GM12878 (cell line): ENCODE measurements around the gene DNASE1L3. TPM values are rescaled to one million over a fixed set of nuclear protein-coding genes. Genes with fewer than 3 reads are reported as not detected.

ENCODE experiments used
- BACH1 ChIP-seq: fragments of 450-650 bp; IDR thresholded peaks from 2 replicates; pipeline ENCODE4 v1.6.1; 2017; ENCODE audit warnings: mild to moderate bottlenecking, borderline replicate concordance
- BMI1 ChIP-seq: fragments of 450-650 bp; IDR thresholded peaks from 2 replicates; pipeline ENCODE4 v1.6.1; 2016; ENCODE audit warnings: mild to moderate bottlenecking, moderate library complexity, borderline replicate concordance
- CHD1 ChIP-seq: IDR thresholded peaks from 2 replicates; pipeline ENCODE4 v1.6.1; 2012; ENCODE audit warnings: low read depth, low read length, improper control_type of control experiment
- CHD4 ChIP-seq: fragments of 200-600 bp; sonication (generic); IDR thresholded peaks from 2 replicates; pipeline ENCODE4 v1.6.1; 2016; ENCODE audit warnings: mild to moderate bottlenecking
- CTCF ChIP-seq, 3 experiments: IDR thresholded peaks in 2 of 3; conservative IDR thresholded peaks in 1 of 3; 2 replicates each; pipeline ENCODE4 v1.5.1; 2011; ENCODE audit warnings: low read depth in 3 of 3, low read length in 3 of 3, mild to moderate bottlenecking in 3 of 3, control low read depth in 2 of 3, moderate library complexity in 2 of 3, inconsistent platforms in 1 of 3, mixed read lengths in 1 of 3; ENCODE audit not compliant: control insufficient read depth in 2 of 3, insufficient read depth in 1 of 3; ENCODE audit errors: extremely low read depth in 1 of 3
- EED ChIP-seq: sonication (generic); IDR thresholded peaks from 2 replicates; pipeline ENCODE4 v1.6.1; 2016; ENCODE audit warnings: antibody characterized with exemption, low read depth
- ELK1 ChIP-seq: IDR thresholded peaks from 2 replicates; pipeline ENCODE4 v1.6.1; 2012; ENCODE audit warnings: low read depth, low read length, improper control_type of control experiment
- ESRRA ChIP-seq: IDR thresholded peaks from 2 replicates; pipeline ENCODE4 v1.6.1; 2012; ENCODE audit warnings: mild to moderate bottlenecking, low read length, improper control_type of control experiment
- EZH2 ChIP-seq: IDR thresholded peaks from 2 replicates; pipeline ENCODE4 v1.6.1; 2012; ENCODE audit warnings: low read depth, mild to moderate bottlenecking, control low read depth, inconsistent platforms, low read length, borderline replicate concordance; ENCODE audit not compliant: control insufficient read depth
- HDAC2 ChIP-seq: fragments of 200-600 bp; sonication (generic); IDR thresholded peaks from 2 replicates; pipeline ENCODE4 v1.6.1; 2017
- MEF2A ChIP-seq: IDR thresholded peaks from 2 replicates; pipeline ENCODE4 v1.6.1; 2011; ENCODE audit warnings: low read depth, mild to moderate bottlenecking, low read length, moderate library complexity; ENCODE audit not compliant: insufficient read depth
- MXI1 ChIP-seq: fragments of 150-350 bp; IDR thresholded peaks from 2 replicates; pipeline ENCODE4 v1.6.1; 2011; ENCODE audit warnings: low read depth, mild to moderate bottlenecking, inconsistent platforms, low read length, improper control_type of control experiment
- NBN ChIP-seq: fragments of 450-650 bp; IDR thresholded peaks from 2 replicates; pipeline ENCODE4 v1.6.1; 2016
- NFXL1 ChIP-seq: fragments of 450-650 bp; IDR thresholded peaks from 2 replicates; pipeline ENCODE4 v1.6.1; 2017; ENCODE audit warnings: antibody characterized with exemption, mild to moderate bottlenecking, borderline replicate concordance
- POU2F2 ChIP-seq: IDR thresholded peaks from 3 replicates; pipeline ENCODE4 v1.6.1; 2011; ENCODE audit warnings: low read depth, mild to moderate bottlenecking, low read length, borderline replicate concordance
- RAD51 ChIP-seq: fragments of 450-650 bp; IDR thresholded peaks from 2 replicates; pipeline ENCODE4 v1.6.1; 2016; ENCODE audit warnings: moderate library complexity, mild to moderate bottlenecking, inconsistent platforms
- RFX5 ChIP-seq: IDR thresholded peaks from 2 replicates; pipeline ENCODE4 v1.6.1; 2011; ENCODE audit warnings: low read depth, low read length, improper control_type of control experiment
- SMARCA5 ChIP-seq: fragments of 450-650 bp; IDR thresholded peaks from 2 replicates; pipeline ENCODE4 v1.6.1; 2017; ENCODE audit warnings: mild to moderate bottlenecking
- SREBF1 ChIP-seq: IDR thresholded peaks from 2 replicates; pipeline ENCODE4 v1.6.1; 2012; ENCODE audit warnings: mild to moderate bottlenecking, low read length
- SRF ChIP-seq, 2 experiments: IDR thresholded peaks; 2 replicates each; pipeline ENCODE4 v1.6.1; 2011; ENCODE audit warnings: low read depth in 2 of 2, low read length in 2 of 2, mild to moderate bottlenecking in 1 of 2, moderate library complexity in 1 of 2
- TARDBP ChIP-seq: IDR thresholded peaks from 2 replicates; pipeline ENCODE4 v1.6.1; 2016; ENCODE audit warnings: borderline replicate concordance
- ZNF24 ChIP-seq: fragments of 450-650 bp; IDR thresholded peaks from 2 replicates; pipeline ENCODE4 v1.6.1; 2017; ENCODE audit warnings: antibody characterized with exemption, mild to moderate bottlenecking
- ZNF687 ChIP-seq: fragments of 450-650 bp; IDR thresholded peaks from 2 replicates; pipeline ENCODE4 v1.6.1; 2017; ENCODE audit warnings: mild to moderate bottlenecking, moderate library complexity
- polyA plus RNA-seq, 11 experiments: library from polyadenylated mRNA; depleted of rRNA in 4 of 11; unstranded in 6 of 11; stranded (reverse) in 5 of 11; fragments of >200 nt; fragmentation: Nextera tagmentation in 4 of 11; fragmentation: Illumina TruSeq in 1 of 11; extraction: Ambion mirVana in 4 of 11; extraction: Trizol in 1 of 11; gene quantifications; 1 replicate in 1 of 11; 2 replicates in 10 of 11; pipeline versions ENCODE4 v1.2.1 to v1.2.3, GENCODE V29; 2011 to 2016; ENCODE audit warnings: inconsistent platforms in 2 of 11, missing spikeins in 2 of 11, low read depth in 1 of 11
- total RNA-seq, 4 experiments: library from RNA; depleted of rRNA in 3 of 4; stranded (reverse); fragments of >200 nt in 3 of 4; fragmentation: Illumina TruSeq in 1 of 4; extraction: Trizol in 1 of 4; gene quantifications; 2 replicates each; pipeline versions ENCODE4 v1.2.1 to v1.2.3, GENCODE V29; 2013 to 2021
- TF ChIP-seq, protein P1 (sequence below): IDR thresholded peaks from 2 replicates; pipeline ENCODE4 v1.6.1; 2012; ENCODE audit warnings: low read depth, low read length, improper control_type of control experiment
- TF ChIP-seq, protein P2 (sequence below): fragments of 450-650 bp; IDR thresholded peaks from 2 replicates; pipeline ENCODE4 v1.6.1; 2016; ENCODE audit warnings: mild to moderate bottlenecking

DNASE1L3 gene
- total and polyA plus RNA-seq, 10 of the 15 experiments (the other 5 are each of a cell fraction or from before 2014, with no cell fraction given): 3.2 to 72.1 (median 6.3) TPM

- TF ChIP-seq ZNF687 (0 out of 2 replicates have a peak, but pooled peaks have one; percentile 45), SRF (IDR thresholded peaks at IDR 0.05; ENCODE audit: low read depth in 2 of 2, low read length in 2 of 2) (no peak), BMI1 (no peak), RAD51 (no peak), CTCF (IDR thresholded peaks at IDR 0.05 in 2 of 3, conservative IDR thresholded peaks at IDR 0.05 in 1 of 3; ENCODE audit: control insufficient read depth in 2 of 3, extremely low read depth in 1 of 3, insufficient read depth in 1 of 3, low read depth in 3 of 3, low read length in 3 of 3) (no peak), BACH1 (no peak), MXI1 (no peak), POU2F2 (no peak), ESRRA (no peak), TARDBP (no peak), NFXL1 (no peak), EZH2 (no peak), NBN (no peak), SREBF1 (no peak), RFX5 (no peak), ELK1 (no peak), HDAC2 (no peak), SMARCA5 (no peak), ZNF24 (no peak), EED (peak; percentile 72), CHD4 (no peak), MEF2A (no peak), CHD1 (no peak)
- TF ChIP-seq, protein P1, sequence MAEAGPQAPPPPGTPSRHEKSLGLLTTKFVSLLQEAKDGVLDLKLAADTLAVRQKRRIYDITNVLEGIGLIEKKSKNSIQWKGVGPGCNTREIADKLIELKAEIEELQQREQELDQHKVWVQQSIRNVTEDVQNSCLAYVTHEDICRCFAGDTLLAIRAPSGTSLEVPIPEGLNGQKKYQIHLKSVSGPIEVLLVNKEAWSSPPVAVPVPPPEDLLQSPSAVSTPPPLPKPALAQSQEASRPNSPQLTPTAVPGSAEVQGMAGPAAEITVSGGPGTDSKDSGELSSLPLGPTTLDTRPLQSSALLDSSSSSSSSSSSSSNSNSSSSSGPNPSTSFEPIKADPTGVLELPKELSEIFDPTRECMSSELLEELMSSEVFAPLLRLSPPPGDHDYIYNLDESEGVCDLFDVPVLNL: no peak
- TF ChIP-seq, protein P2, sequence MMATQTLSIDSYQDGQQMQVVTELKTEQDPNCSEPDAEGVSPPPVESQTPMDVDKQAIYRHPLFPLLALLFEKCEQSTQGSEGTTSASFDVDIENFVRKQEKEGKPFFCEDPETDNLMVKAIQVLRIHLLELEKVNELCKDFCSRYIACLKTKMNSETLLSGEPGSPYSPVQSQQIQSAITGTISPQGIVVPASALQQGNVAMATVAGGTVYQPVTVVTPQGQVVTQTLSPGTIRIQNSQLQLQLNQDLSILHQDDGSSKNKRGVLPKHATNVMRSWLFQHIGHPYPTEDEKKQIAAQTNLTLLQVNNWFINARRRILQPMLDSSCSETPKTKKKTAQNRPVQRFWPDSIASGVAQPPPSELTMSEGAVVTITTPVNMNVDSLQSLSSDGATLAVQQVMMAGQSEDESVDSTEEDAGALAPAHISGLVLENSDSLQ: peak; percentile 64
Measured at GRCh38 chr3:58218904-58219303, 8.1 kb upstream of the DNASE1L3 start (continued).
